Sigmoid colon (tissue), 7 donors: ENCODE measurements around the gene ADAM33. TPM values are rescaled to one million over a fixed set of nuclear protein-coding genes. Genes with fewer than 3 reads are reported as not detected.

Experiments used
- DNase-seq: peaks from one replicate; pipeline ENCODE4 v3.0.0-alpha.2; 2019
- H3K27ac ChIP-seq, 4 donors: fragments of 200-600 bp; sonication (generic); one replicate each; pipeline ENCODE4 v1.5.1; 2016 to 2019; ENCODE audit warnings: mild to moderate bottlenecking in 1 of 4
- H3K27me3 ChIP-seq, 3 donors: fragments of 200-600 bp; sonication (generic); one replicate each; pipeline ENCODE4 v1.5.1; 2019; ENCODE audit warnings: mild to moderate bottlenecking in 1 of 3
- H3K36me3 ChIP-seq, 4 donors: fragments of 200-600 bp; sonication (generic); one replicate each; pipeline ENCODE4 v1.5.1; 2016 to 2019
- H3K4me1 ChIP-seq, 4 donors: fragments of 200-600 bp; sonication (generic); one replicate each; pipeline ENCODE4 v1.5.1; 2017 to 2019
- H3K4me3 ChIP-seq, 4 donors: fragments of 200-600 bp; sonication (generic); one replicate each; pipeline ENCODE4 v1.5.1; 2017 to 2019; ENCODE audit warnings: mild to moderate bottlenecking in 2 of 4, moderate library complexity in 1 of 4
- H3K9me3 ChIP-seq, 4 donors: fragments of 200-600 bp in 3 of 4; sonication (generic) in 3 of 4; one replicate each; pipeline versions ENCODE4 v1.5.1 to v1.6.1; 2013 to 2019
- CTCF ChIP-seq, 4 experiments: fragments of 450-650 bp in 3 of 4; fragments of 200-600 bp in 1 of 4; IDR thresholded peaks; one replicate each; pipeline ENCODE4 v1.5.1; 2016 to 2019; ENCODE audit warnings: antibody characterized with exemption in 4 of 4, mild to moderate bottlenecking in 3 of 4, moderate library complexity in 2 of 4
- EP300 ChIP-seq, 4 donors: sonication (generic); formaldehyde crosslinking; IDR thresholded peaks; one replicate each; pipeline ENCODE4 v1.6.1; 2017; ENCODE audit warnings: antibody characterized with exemption in 4 of 4
- POLR2A ChIP-seq, 2 donors: fragments of 450-650 bp; IDR thresholded peaks; one replicate each; pipeline ENCODE4 v1.6.1; 2016; ENCODE audit warnings: antibody characterized with exemption in 2 of 2, mild to moderate bottlenecking in 2 of 2, moderate library complexity in 2 of 2
- POLR2AphosphoS5 ChIP-seq, 4 donors: sonication (generic); formaldehyde crosslinking; IDR thresholded peaks; one replicate each; pipeline ENCODE4 v1.6.1; 2017; ENCODE audit warnings: antibody characterized with exemption in 4 of 4
- WGBS, 2 donors: extraction: QIAGEN DNeasy Blood & Tissue Kit; methylation state at CpG; one replicate each; pipeline ENCODE4 v1.1.7; 2013; 5-methylcytosine and 5-hydroxymethylcytosine counted together
- intact Hi-C: fragments of 100-400 bp; cut with DNase I; formaldehyde crosslinking; loops from one replicate; pipeline ENCODE4 v1.15.1; 2023
- polyA plus RNA-seq, 3 donors: library from polyadenylated mRNA; stranded (reverse); fragments of 200-250 nt; gene quantifications; one replicate each; pipeline ENCODE4 v1.2.3, GENCODE V29; 2013
- total RNA-seq, 4 donors: library from RNA; depleted of rRNA; stranded (reverse); fragments of >200 nt; gene quantifications; one replicate each; pipeline ENCODE4 v1.1.0, GENCODE V29; 2016
- donor health status: healthy with polysubstance abuse.
- donor health status: Bipolar disorder and iron deficiency.
- donor health status: healthy.

The ADAM33 gene
- total and polyA plus RNA-seq, 7 donors, result 0.69 to 484 (median 49.9) TPM

DNA sequence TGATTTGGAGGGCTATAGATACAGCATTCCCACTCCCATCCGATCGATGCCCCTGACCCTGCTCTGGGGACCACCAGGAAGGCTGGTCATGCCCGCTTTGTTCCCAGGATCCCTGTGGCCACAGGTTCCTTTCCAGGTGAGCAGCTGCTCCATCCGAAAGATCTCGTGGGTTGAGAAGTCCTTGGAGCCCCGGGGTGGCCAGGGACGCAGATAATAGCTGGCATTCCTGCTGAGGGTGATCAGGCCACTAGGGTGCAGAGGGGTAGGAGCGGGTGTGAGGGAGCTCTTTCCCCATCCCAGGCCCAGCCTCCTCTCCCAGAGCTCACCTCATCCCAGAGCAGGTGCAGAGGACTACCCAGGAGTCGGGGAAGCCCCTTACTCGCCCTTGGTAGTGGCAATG, 7.4 kb downstream of the ADAM33 start:
- H3K9me3 ChIP-seq, result no peaks in the 10 kb centered on the region
- 57 to 75% methylated on average over 10 of the region's 10 CpGs for whole genome bisulfite sequencing, 2 donors
- peaks cover 0 to 56% (median 35%) of the 10 kb centered on the region in 4 donors for H3K36me3 ChIP-seq
- no peak for DNase-seq
- no peak overlapping the region for H3K4me3 ChIP-seq
- H3K27me3 ChIP-seq, result peaks cover 0 to 5% (median 0%) of the 10 kb centered on the region in 3 donors
- no peak for TF ChIP-seq POLR2AphosphoS5 (IDR thresholded peaks at IDR 0.05)
- TF ChIP-seq POLR2A (IDR thresholded peaks at IDR 0.05), result no peak
- TF ChIP-seq CTCF (IDR thresholded peaks at IDR 0.05), result no peak
- TF ChIP-seq EP300 (IDR thresholded peaks at IDR 0.05), result no peak
- H3K4me1 ChIP-seq, result peaks cover 0 to 47% (median 42%) of the 10 kb centered on the region in 4 donors
- no peak overlapping the region for H3K27ac ChIP-seq
- intact Hi-C loops, result no loop called here

DNA sequence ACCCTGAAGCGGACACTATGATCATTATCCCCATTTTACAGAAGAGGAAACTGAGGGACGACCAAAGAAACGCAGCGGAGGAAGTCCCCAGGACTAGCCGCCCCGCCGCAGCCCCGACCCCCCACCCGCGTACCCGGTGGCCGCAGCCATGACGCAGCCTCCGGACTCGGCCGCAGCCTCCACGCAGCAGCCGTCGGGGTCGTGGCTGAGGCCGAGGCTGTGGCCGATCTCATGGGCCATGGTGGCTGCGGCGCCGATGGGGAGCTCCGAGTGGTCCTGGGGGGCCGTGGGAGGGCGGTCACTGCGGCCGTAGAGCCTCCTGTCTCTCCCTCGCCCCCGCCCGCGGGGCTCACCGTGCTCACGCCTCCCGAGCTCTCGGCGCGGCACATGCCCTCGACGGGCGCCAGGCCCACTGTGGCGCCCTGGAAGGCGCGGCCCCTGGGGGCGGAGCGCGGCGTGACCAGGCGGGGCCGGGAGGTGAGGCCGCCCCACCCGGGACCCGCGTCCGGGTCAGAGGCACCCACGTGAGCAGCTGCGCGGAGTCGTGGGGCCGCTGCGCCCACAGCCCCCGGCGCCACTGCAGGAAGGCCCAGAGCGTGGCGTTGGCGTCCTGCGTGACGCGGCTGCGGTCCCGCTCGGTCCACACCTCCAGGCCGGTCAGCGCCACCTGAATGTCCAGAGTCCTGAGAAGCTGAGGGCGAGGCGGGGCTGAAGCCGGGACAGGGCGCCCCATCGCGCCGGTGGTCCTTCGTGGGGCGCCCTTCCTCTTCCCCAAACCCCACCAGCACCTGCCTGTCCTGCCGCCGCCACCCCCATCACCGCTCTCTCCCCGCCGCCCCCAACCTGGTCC, 8.4 kb downstream of the ADAM33 start:
- H3K27me3 ChIP-seq, result peaks cover 0 to 5% (median 0%) of the 10 kb centered on the region in 3 donors
- intact Hi-C loops, result no loop called here
- 44 to 53% methylated on average over 90 of the region's 90 CpGs for WGBS, 2 donors
- H3K9me3 ChIP-seq, result no peaks in the 10 kb centered on the region
- TF ChIP-seq EP300 (IDR thresholded peaks at IDR 0.05) (no peak), CTCF (IDR thresholded peaks at IDR 0.05) (no peak), POLR2A (IDR thresholded peaks at IDR 0.05) (no peak), POLR2AphosphoS5 (IDR thresholded peaks at IDR 0.05) (no peak)
- DNase-seq, result no peak
- H3K36me3 ChIP-seq, result peaks cover 0 to 56% (median 37%) of the 10 kb centered on the region in 4 donors
- no peak overlapping the region for H3K4me3 ChIP-seq
- no peak overlapping the region for H3K27ac ChIP-seq
- peaks cover 0 to 39% (median 35%) of the 10 kb centered on the region in 4 donors for H3K4me1 ChIP-seq

DNA sequence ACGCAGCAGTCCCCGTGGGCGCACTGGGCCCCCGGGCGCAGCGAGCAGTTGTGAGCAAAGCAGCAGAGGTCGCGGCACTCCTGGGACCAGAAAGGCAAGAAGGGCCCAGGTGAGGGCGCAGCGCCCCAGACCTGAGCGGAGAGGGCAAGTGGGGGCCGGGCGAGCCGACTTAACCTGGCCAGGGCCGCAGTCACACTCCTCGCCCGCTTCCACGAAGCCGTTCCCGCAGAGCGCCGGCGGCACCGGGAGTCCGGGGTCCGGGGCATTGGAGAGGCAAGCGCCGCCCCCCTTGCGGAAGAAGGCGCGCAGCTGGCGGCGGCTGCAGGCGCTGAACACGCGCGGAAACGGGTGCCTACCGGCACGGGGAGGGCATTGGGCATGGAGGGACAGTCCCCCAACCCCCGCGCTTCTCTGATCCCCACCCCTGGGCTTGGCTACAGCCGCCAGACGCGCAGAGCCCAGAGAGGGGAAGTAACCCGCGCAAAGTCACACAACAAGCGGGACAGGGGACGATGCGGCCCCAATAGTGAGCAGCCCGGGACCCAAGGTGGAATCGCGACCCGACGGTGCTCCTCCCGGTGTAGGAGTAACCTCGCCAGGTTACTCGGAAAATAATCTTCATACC, 9.2 kb downstream of the ADAM33 start:
- intact Hi-C loops, result no loop called here
- WGBS, 2 donors, result 11 to 23% methylated on average over 58 of the region's 58 CpGs
- H3K36me3 ChIP-seq, result peaks cover 0 to 62% (median 37%) of the 10 kb centered on the region in 4 donors

DNA sequence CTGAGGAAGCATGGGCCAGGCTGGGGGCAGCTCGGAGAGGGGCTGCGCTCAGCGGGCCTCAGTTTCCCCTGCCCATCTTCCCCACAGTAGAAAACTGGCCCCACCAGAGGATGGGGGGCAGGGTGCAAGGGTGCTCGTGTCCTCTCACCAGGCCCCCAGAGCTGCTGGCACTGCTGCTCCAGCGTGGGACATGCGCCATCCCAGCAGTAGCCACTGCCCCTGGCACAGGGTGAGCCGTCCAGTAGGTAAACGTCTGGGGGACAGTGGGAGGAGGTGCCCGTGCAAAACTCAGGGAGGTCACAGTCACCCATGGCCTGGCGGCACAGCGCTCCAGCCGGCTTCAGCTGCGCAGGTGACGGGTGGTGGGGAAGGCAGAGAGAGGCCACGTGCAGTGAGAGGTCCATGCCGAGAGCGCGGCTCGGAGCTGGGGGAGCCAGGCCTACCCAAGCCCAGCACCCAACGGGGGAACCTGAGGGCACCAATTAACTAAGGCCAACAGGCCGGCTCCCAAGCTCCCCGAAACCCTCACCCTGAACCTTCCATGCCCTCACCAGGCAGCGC, 9.7 kb downstream of the ADAM33 start:
- H3K27ac ChIP-seq, result no peak overlapping the region
- H3K27me3 ChIP-seq, result peaks cover 0 to 5% (median 0%) of the 10 kb centered on the region in 3 donors
- no peak for DNase-seq
- 39 to 55% methylated on average over 23 of the region's 23 CpGs for WGBS, 2 donors
- H3K9me3 ChIP-seq, result no peaks in the 10 kb centered on the region
- TF ChIP-seq POLR2A (IDR thresholded peaks at IDR 0.05) (no peak), EP300 (IDR thresholded peaks at IDR 0.05) (no peak), CTCF (IDR thresholded peaks at IDR 0.05) (no peak), POLR2AphosphoS5 (IDR thresholded peaks at IDR 0.05) (no peak)
- peaks cover 0 to 62% (median 37%) of the 10 kb centered on the region in 4 donors for H3K36me3 ChIP-seq
- intact Hi-C loops, result no loop called here
- H3K4me1 ChIP-seq, result peaks cover 0 to 25% (median 21%) of the 10 kb centered on the region in 4 donors
- H3K4me3 ChIP-seq, result no peak overlapping the region

More for the DNA sequence above, 9.2 kb downstream of the ADAM33 start:
- Histone ChIP-seq H3K27me3 (peaks cover 0 to 5% (median 0%) of the 10 kb centered on the region in 3 donors), H3K4me3 (no peak overlapping the region), H3K4me1 (peaks cover 0 to 31% (median 27%) of the 10 kb centered on the region in 4 donors), H3K27ac (no peak overlapping the region), H3K9me3 (no peaks in the 10 kb centered on the region)
- DNase-seq, result no peak
- no peak for TF ChIP-seq POLR2A (IDR thresholded peaks at IDR 0.05)
- no peak for TF ChIP-seq POLR2AphosphoS5 (IDR thresholded peaks at IDR 0.05)
- no peak for TF ChIP-seq CTCF (IDR thresholded peaks at IDR 0.05)
- no peak for TF ChIP-seq EP300 (IDR thresholded peaks at IDR 0.05)
